GM19240 (cell line): Measurements from ENCODE around the gene CHRNE.
"Not testable (repeated sequence)": the region's sequence is repeated elsewhere in the genome, so short reads cannot be mapped to it uniquely, and the experiment has no call there.

Source experiments
- DNase-seq: peaks from one replicate; pipeline ENCODE4 v3.0.0; 2011; ENCODE audit warnings: low spot score; ENCODE audit not compliant: insufficient read length

Gene CHRNE

DNA sequence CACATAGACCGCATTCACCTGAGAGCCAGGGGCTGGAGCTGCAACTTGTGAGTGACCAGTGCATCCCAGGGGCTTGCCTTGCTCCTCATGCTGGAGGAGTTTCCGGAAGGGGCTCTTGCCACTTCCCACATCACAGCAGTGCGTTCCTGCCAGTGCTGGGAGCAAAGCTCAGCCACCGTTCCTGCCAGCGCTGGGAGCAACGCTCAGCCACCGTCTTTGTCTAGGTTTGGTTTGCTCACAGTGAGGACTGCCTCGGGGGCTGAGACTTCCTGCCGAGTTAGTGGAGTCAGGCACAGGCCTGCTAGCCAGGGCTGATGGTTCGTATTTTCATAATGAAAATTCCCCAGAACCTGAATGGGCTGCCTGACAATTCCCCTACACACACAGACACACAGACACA lies 5.4 kb upstream of the CHRNE start:
- no peak for DNase-seq

DNA sequence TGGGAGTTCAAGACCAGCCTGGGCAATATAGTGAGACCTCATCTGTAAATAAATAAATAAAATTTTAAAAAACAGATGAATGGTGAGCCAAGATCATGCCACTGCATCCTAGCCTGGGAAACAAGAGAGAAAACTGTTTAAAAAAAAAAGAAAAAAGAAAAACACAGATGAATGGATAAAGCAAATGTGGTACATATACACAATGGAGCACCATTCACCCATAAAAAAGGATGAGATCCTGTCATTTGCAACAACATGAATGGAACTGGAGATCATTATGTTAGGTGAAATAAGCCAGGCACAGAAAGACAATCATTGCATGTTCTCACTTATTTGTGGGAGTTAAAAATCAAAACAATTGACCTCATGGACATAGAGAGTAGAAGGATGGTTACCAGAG lies 3.7 kb upstream of the CHRNE start:
- DNase-seq: not testable (repeated sequence)

DNA sequence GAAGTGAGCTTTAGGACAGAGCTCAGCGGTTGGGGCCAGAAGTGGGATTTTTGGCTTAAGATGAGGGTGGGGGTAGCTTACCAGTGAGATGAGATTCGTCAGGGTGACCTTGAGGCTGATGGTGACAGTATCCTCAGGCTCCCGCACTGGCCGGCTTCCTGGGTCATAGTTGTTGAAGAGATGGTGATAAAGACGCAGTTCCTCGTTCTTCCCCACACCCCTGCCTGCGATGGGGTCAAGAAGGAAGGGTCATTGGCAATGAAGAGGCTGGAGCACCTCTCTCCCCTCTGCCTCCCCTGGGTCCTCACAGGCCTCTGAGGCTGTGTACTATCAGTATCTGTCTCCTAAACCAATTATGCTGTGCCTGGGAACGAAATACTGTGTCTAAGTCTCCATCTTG lies 358 bp downstream of the CHRNE start:
- no peak for DNase-seq

GRCh38 chr17:4901648-4902344 lies 1.1 kb downstream of the CHRNE start:
- no peak for DNase-seq

DNA sequence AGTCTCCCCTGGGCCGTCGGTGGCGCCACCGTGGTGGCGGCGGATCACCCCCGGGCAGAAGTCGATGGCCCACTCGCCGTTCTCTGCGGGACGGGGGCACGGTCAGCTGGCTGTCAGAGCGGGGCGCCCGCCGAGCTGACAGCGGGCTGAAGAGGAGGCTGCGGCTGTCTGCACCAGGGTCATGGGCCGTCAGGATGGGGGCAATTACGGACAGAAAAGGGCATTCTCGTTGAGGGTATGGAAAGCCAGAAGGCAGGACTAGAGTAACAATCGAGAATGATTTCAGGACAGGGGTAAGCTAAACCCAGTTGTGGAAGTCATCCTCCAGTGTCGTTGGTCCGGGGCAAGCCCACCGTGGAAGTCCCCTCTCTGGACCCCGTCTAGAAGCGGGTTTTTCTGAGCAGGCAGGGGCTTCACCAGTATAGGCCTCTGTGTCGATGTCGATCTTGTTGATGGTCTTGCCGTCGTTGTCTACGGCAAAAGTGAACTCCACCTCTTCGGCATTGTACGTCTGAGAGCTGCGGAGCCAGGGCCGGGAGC lies 1.7 kb downstream of the CHRNE start:
- no peak for DNase-seq

DNA sequence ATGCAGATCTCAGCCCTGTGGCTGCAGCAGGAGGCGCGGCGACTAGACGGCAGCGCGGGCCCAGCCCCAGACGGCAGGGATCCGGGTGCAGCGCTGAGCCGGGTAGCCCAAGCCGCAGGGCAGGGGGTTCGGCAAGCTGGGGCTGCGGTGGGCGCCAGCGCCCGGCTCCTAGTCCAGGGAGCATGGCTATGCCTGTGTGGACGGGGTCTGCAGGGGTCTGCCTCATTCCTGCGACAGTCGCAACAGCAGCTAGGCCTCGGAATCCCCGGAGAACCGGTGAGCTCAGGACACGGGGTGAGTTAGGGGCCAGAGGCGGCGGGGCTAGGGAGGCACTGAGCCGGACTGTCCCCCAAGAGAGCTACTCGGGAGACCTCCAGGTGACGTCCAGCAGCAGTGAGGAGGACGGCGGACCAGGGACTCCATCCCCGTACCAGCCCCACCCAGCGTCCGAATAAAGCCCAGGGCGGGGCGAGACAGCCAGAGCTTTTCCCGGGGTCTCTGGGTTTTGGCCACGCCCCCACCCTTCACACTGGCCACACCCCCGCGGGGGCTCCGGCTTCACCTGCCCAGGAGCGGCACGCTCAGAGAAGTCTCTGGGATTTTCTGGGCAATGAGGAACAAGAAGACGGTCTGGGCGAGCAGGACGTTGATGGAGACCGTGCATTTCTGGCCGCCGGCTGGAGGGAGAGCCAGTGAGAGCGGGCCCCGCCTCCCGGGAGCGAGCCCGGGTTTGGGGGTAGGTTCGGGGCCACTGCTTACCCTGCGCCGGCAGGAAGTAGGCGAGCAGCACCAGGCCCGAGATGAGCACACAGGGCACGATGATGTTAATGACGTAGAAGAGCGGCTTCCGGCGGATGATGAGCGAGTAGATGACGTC lies 2.4 kb downstream of the CHRNE start:
- no peak for DNase-seq

DNA sequence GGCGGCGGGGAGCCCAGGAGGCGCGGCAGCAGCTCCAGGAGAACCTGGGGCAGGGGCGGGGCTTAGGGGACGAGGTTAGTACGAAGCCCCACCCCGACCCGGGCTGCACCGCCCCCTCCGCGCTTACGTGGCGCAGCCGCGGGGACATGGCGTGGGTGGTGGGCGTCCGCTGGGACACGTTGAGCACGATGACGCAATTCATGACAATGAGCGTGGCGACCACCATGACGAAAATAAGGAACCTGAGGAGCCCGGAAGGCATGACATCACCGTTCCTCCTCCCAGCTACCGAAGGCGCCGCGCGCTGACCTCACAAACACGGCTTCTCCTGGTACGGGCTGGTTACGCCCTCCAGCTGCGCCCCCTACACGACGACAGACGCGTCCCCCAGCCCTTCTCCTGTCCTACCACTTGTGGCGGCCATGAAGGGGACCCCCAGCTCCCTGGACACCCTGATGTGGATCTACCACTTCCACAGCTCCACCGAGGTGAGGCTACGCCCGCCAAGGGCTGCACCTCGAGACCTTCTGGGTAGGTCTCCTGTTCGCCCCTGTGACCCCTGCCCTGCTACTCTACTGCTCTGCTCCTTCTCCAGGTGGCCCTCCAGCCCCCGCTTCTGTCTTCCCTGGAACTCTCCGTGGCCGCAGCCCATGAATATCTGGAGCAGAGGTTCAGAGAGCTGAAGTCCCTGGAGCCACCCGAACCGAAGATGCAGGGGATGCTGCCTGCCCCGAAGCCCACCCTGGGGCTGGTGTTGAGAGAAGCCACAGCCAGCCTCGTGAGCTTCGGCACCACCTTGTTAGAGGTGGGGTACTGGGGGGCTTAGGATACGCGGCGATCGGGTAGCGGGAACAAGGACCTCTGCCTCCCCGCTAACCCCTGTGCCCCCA lies 3.3 kb downstream of the CHRNE start, which contains the start of gene C17orf107:
Gene C17orf107 (plus strand): TSS at position 196 of the 890 bp plus-strand sequence. CDS start 227 bp downstream, at position 423.
- DNase-seq: peak; percentile 33

- no peak for DNase-seq
Measured at GRCh38 chr17:4898927-4899326, 4.0 kb downstream of the CHRNE start.

GRCh38 chr17:4898351-4898750 lies 4.5 kb downstream of the CHRNE start:
- no peak for DNase-seq

- DNase-seq: no peak
Measured at GRCh38 chr17:4897785-4898184, 5.1 kb downstream of the CHRNE start.

- no peak for DNase-seq
Measured at GRCh38 chr17:4897198-4897687, 5.7 kb downstream of the CHRNE start.

DNA sequence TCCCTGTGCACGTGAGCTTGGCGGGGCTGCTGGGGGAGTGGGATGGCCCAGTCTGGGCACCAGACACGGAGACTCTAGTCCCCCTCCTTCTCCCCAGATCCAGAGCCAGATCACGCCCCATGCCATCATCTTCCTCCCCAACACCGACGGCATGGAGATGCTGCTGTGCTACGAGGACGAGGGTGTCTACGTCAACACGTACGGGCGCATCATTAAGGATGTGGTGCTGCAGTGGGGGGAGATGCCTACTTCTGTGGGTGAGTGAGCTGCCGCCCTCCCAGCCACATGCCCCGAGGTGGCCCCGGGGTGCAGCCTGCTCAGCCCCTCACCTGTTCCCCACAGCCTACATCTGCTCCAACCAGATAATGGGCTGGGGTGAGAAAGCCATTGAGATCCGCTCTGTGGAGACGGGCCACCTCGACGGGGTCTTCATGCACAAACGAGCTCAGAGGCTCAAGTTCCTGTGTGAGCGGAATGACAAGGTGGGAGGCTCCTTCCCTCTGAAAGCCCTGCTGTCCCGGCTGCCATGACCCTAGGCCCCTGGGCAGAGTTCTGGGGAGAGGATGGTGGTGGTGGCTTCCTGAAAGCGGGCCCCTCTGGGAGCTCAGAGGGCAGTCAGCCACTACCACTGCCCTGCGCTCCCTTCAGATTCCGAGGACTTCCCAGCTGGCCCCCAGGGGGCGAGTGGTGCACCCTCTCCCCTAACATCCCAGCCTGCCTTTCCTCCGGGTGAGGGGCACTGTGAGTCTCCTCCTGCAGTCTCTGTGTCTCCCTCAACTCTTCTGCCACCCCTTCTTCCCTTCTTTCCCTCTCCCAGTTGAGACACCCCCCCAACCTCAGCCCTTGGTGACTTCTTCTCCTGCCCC lies 6.3 kb downstream of the CHRNE start:
- DNase-seq: no peak

GRCh38 chr17:4895657-4896331 lies 7.1 kb downstream of the CHRNE start:
- no peak for DNase-seq

GRCh38 chr17:4895121-4895520 lies 7.8 kb downstream of the CHRNE start:
- DNase-seq: no peak

- no peak for DNase-seq
Measured at GRCh38 chr17:4893721-4894560, 9.0 kb downstream of the CHRNE start.

DNA sequence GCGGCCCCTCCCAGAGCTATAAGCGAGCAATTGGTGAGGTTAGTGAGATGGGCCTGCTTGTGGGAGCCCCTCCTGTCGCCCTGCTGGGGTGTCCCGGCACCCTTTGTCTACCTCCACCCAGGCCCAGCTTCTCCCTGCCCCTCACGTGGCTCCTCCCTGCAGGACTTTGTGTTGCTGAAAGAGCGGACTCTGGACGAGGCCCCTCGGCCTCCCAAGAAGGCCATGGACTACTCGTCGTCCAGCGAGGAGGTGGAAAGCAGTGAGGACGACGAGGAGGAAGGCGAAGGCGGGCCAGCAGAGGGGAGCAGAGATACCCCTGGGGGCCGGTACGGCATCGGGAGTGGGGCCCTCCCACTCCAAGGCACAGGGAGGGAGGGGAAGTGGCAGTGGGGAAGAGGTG lies 9.6 kb downstream of the CHRNE start:
- no peak for DNase-seq

GRCh38 chr17:4892499-4893221 lies 10.2 kb downstream of the CHRNE start:
- no peak for DNase-seq
